Body of pancreas (tissue), 4 donors: Measurements from ENCODE around the gene CD164L2. TPM values are rescaled to one million over a fixed set of nuclear protein-coding genes. Genes with fewer than 3 reads are reported as not detected.
A peak's percentile ranks its signal among the peaks of the same experiment; 100 is the strongest.

Source experiments
- ATAC-seq: fragments of 150-250 bp; one replicate; pipeline ENCODE4 v1.9.1; 2016
- DNase-seq, 4 donors: peaks; one replicate each; pipeline ENCODE4 v3.0.0-alpha.2; 2019
- H3K27ac ChIP-seq, 4 donors: fragments of 200-600 bp; sonication (generic); 1 replicate in 3 of 4; 2 replicates in 1 of 4; pipeline versions ENCODE4 v1.5.1 to v1.6.1; 2016 to 2019; ENCODE audit warnings: mild to moderate bottlenecking in 1 of 4, mixed read lengths in 1 of 4, moderate library complexity in 1 of 4
- H3K27me3 ChIP-seq, 2 donors: fragments of 200-600 bp; sonication (generic); one replicate each; pipeline ENCODE4 v1.6.0; 2016; ENCODE audit warnings: mild to moderate bottlenecking in 1 of 2
- H3K36me3 ChIP-seq, 2 donors: fragments of 200-600 bp; sonication (generic); replicated peaks in 1 of 2; 2 replicates each; pipeline ENCODE4 v1.5.1; 2016; ENCODE audit warnings: low read depth in 2 of 2; ENCODE audit not compliant: insufficient read depth in 1 of 2
- H3K4me1 ChIP-seq: fragments of 200-600 bp; sonication (generic); one replicate; pipeline ENCODE4 v1.6.0; 2016
- H3K4me3 ChIP-seq, 2 donors: fragments of 200-600 bp; sonication (generic); 1 replicate in 1 of 2; 2 replicates in 1 of 2; pipeline ENCODE4 v1.5.1; 2016 to 2019
- H3K9me3 ChIP-seq, 3 donors: fragments of 200-600 bp; sonication (generic); 1 replicate in 2 of 3; 2 replicates in 1 of 3; pipeline ENCODE4 v1.5.1; 2016
- POLR2A ChIP-seq, 3 donors: fragments of 450-650 bp; IDR thresholded peaks; one replicate each; pipeline ENCODE4 v1.6.1; 2016; ENCODE audit warnings: antibody characterized with exemption in 3 of 3, mild to moderate bottlenecking in 2 of 3
- WGBS, 2 donors: methylation state at CpG; one replicate each; pipeline ENCODE4 v1.1.5; 2017; 5-methylcytosine and 5-hydroxymethylcytosine counted together
- intact Hi-C: fragments of 100-400 bp; cut with DNase I; formaldehyde crosslinking; loops from one replicate; pipeline ENCODE4 v1.15.1; 2023
- total RNA-seq, 2 donors: library from RNA; depleted of rRNA; stranded (reverse); fragments of >200 nt; gene quantifications; one replicate each; pipeline ENCODE4 v1.1.0, GENCODE V29; 2016
- TF ChIP-seq, protein P1 (sequence below), 7 experiments: fragments of 450-650 bp in 4 of 7; fragments of 200-600 bp in 3 of 7; sonication (generic) in 3 of 7; IDR thresholded peaks; one replicate each; pipeline ENCODE4 v1.5.1; 2016 to 2019; ENCODE audit warnings: antibody characterized with exemption in 7 of 7

CD164L2 gene
- total RNA-seq, 2 donors from 2014 or later, result 1.3 TPM; not detected in 1

DNA sequence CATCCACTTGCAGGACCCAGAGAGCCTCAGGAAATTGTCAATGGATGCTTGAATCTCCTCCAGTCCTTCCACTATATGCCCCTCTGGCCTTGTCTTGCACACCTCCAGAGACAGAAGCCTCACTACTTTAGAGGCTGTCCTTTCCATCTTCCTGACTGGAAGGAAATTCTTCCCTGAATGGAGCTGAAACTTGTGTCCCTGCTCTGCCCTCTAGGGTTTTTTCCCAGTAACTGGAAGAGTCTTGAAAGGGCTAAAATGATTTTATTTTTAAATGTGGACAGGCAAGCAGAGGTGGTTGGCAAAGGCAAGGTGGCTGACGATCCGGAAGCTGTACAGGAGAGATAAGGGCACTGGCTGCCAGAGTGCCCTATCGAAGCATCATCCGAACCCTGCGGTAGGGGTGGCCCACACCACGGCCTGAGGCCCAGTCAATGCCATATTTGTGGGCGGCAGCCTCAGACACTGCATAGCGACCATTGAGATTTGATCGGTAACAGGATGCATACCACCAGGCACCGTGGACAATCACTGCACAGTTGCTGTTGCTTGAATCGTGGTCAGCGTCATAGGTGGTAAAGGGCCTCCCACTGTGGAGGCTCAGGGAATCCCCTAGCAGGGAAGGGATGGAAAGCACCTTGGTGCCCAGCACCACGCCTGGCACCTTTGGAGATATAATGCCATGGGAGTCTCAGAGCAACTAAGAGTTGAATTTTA, 14.1 kb downstream of the CD164L2 start:
- WGBS, 2 donors, result 49 to 83% methylated on average over 10 to 13 of the region's 13 CpGs

DNA sequence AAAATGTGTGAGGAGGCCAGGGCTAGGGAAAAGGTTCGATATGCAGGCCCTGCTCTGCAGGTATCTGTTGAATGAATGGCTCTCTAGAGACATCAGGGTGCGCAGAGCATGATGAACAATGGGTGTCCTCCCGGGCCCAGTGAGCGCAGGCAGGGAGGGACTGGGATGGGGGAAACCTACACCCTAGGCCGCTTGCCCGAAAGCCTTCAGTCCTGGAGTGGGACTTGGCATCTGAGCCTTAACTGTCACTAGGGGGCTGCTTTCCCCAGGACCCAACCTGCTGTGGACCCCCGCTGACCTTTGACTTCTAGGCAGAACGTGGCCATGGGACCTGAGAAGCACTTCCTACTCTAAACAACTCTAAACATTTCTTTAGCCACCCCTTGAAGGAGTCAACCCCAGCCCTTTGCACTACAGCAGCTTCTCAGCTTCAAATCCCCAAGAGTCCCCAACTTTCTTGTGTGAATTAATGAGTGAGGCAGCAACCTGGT, 15.9 kb downstream of the CD164L2 start:
- 14 to 38% methylated on average over 1 to 8 of the region's 8 CpGs for WGBS, 2 donors
- no peak for DNase-seq
- no peak for ATAC-seq
- intact Hi-C loops, result no loop called here
- no peaks in the 10 kb centered on the region for H3K27me3 ChIP-seq
- H3K4me3 ChIP-seq, result no peak overlapping the region
- H3K36me3 ChIP-seq, result no peaks in the 10 kb centered on the region
- H3K9me3 ChIP-seq, result no peaks in the 10 kb centered on the region
- TF ChIP-seq POLR2A (IDR thresholded peaks at IDR 0.05), result no peak
- TF ChIP-seq, protein P1, sequence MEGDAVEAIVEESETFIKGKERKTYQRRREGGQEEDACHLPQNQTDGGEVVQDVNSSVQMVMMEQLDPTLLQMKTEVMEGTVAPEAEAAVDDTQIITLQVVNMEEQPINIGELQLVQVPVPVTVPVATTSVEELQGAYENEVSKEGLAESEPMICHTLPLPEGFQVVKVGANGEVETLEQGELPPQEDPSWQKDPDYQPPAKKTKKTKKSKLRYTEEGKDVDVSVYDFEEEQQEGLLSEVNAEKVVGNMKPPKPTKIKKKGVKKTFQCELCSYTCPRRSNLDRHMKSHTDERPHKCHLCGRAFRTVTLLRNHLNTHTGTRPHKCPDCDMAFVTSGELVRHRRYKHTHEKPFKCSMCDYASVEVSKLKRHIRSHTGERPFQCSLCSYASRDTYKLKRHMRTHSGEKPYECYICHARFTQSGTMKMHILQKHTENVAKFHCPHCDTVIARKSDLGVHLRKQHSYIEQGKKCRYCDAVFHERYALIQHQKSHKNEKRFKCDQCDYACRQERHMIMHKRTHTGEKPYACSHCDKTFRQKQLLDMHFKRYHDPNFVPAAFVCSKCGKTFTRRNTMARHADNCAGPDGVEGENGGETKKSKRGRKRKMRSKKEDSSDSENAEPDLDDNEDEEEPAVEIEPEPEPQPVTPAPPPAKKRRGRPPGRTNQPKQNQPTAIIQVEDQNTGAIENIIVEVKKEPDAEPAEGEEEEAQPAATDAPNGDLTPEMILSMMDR (IDR thresholded peaks at IDR 0.05), result no peak
- peaks cover 24% of the 10 kb centered on the region for H3K4me1 ChIP-seq
- peak overlapping the region; percentile 57 to 90 (median 78) for H3K27ac ChIP-seq

More for the DNA sequence above, 14.1 kb downstream of the CD164L2 start:
- ATAC-seq (no peak), DNase-seq (no peak)
- no peaks in the 10 kb centered on the region for H3K36me3 ChIP-seq
- no peaks in the 10 kb centered on the region for H3K27me3 ChIP-seq
- H3K27ac ChIP-seq, result no peak overlapping the region
- no peaks in the 10 kb centered on the region for H3K9me3 ChIP-seq
- H3K4me3 ChIP-seq, result no peak overlapping the region
- TF ChIP-seq, protein P1 (IDR thresholded peaks at IDR 0.05), result peak in 1 of 7 experiments; percentile 9
- no peak for TF ChIP-seq POLR2A (IDR thresholded peaks at IDR 0.05)
- intact Hi-C loops, result no loop called here
- H3K4me1 ChIP-seq, result peaks cover 24% of the 10 kb centered on the region

DNA sequence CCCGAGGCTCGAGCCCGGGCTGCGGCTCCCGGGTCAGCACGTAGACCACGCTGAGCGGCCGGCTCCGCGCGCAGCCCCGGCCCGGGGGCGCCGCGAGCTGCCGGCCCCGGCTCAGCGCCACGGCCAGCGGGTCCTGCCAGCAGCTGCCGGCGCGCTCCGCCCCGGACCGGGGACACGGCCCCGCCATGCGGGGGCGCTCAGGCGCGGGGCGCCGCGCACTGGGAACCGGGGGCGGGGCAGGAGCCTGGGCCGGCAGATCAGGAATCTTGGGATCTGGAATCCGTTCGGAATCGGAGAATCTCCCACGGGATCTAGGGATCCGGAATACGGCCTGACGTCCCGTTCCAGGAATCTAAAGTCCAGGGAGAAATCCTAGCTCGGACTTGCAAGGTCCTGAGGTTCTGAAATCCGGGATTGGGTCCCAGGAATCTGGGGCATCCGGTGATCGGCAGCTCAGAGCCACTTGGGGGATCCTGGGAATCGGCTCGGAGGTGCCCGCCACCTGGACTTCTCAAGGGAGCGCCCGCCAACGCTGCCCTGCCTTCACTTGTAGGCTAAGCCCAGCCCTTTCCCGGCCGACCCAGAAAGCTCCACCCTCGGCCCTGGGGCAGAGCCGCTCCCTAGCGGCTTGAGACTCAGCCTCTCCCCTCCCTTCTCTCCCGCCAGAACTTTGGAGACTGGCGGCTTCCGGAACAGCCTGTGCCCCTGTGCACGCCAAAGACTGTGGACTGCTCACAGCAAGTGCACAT, 16.5 kb downstream of the CD164L2 start, which contains the start of gene MAP3K6:
Gene MAP3K6, minus strand, starts transcription at position 551 of the 749 bp plus-strand sequence. Its CDS starts 364 bp downstream, at position 187.
- peak; percentile 67 to 80 (median 77) for TF ChIP-seq POLR2A (IDR thresholded peaks at IDR 0.05)
- TF ChIP-seq, protein P1 (IDR thresholded peaks at IDR 0.05), result peak in 5 of 7 experiments; percentile 9 to 63 (median 33)
- peak within 1 kb of the TSS; percentile 57 to 90 (median 78) for H3K27ac ChIP-seq
- no peaks in the 10 kb centered on the region for H3K27me3 ChIP-seq
- ATAC-seq, result peak; percentile 81
- intact Hi-C loops, result no loop called here
- 0% methylated on average over 3 to 67 of the region's 67 CpGs for WGBS, 2 donors
- no peaks in the 10 kb centered on the region for H3K36me3 ChIP-seq
- H3K4me3 ChIP-seq, result peak within 1 kb of the TSS; percentile 16 to 18
- DNase-seq, result peak; percentile 83 to 91 (median 88)
- H3K9me3 ChIP-seq, result no peaks in the 10 kb centered on the region
- H3K4me1 ChIP-seq, result peaks cover 24% of the 10 kb centered on the region

DNA sequence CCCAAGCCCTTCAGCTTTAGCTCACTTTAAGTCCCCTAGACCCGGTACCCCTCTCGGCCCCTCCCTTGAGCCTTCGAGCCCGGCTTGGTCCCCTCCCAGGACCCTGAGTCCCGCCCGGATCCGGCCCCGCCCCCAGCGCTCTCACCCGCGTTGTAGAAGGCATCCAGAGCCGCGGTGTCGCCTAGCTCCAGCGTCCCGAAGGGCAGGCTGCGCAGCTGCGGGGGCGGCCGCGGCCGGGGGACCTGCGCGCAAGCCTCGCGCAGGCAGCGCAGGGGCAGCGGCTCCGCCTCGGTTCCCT, 17.1 kb downstream of the CD164L2 start:
- peak; percentile 70 to 79 (median 78) for DNase-seq
- 0 to 2% methylated on average over 5 to 30 of the region's 30 CpGs for WGBS, 2 donors
- Histone ChIP-seq H3K27me3 (no peaks in the 10 kb centered on the region), H3K4me1 (peaks cover 24% of the 10 kb centered on the region), H3K27ac (peak overlapping the region; percentile 57 to 90 (median 78)), H3K4me3 (peak overlapping the region; percentile 16 to 18), H3K9me3 (no peaks in the 10 kb centered on the region), H3K36me3 (no peaks in the 10 kb centered on the region)
- intact Hi-C loops, result no loop called here
- peak; percentile 46 for ATAC-seq
- TF ChIP-seq POLR2A (IDR thresholded peaks at IDR 0.05), result no peak
- TF ChIP-seq, protein P1 (IDR thresholded peaks at IDR 0.05), result no peak
